Pancreas (tissue), 10 donors: Measurements from ENCODE around the gene GSS. TPM values are rescaled to one million over a fixed set of nuclear protein-coding genes. Genes with fewer than 3 reads are reported as not detected.

Source experiments
- ATAC-seq, 4 donors: fragments of 200-7000 bp; cut with Tn5 transposase; one replicate each; pipeline versions ENCODE4 v1.8.0 to v1.9.1; 2020; ENCODE audit warnings: mild to moderate bottlenecking in 4 of 4, moderate library complexity in 4 of 4
- DNase-seq, 6 donors: peaks; one replicate each; pipeline ENCODE4 v3.0.0-alpha.2; 2020
- FAIRE-seq: peaks from 2 replicates; lab custom pipeline; 2012; peaks lifted over from hg19 to GRCh38; lab: Jason Lieb, UNC
- H3K27ac ChIP-seq, 4 donors: fragments of 200-600 bp; sonication (generic); 1 replicate in 3 of 4; 2 replicates in 1 of 4; pipeline versions ENCODE4 v1.5.0 to v1.8.0; 2020
- H3K27me3 ChIP-seq, 4 donors: fragments of 200-600 bp; one replicate each; pipeline ENCODE4 v1.8.0; 2021
- H3K36me3 ChIP-seq, 3 donors: fragments of 200-600 bp; sonication (generic) in 1 of 3; one replicate each; pipeline versions ENCODE4 v1.5.0 to v1.8.0; 2020 to 2021
- H3K4me1 ChIP-seq, 3 donors: fragments of 200-600 bp; one replicate each; pipeline ENCODE4 v1.8.0; 2021
- H3K4me3 ChIP-seq, 4 donors: fragments of 200-600 bp; sonication (generic) in 2 of 4; one replicate each; pipeline versions ENCODE4 v1.5.0 to v1.8.0; 2020 to 2021
- H3K9me3 ChIP-seq, 4 donors: fragments of 200-600 bp; one replicate each; pipeline ENCODE4 v1.8.0; 2021
- CTCF ChIP-seq, 4 donors: fragments of 200-600 bp; sonication (generic) in 3 of 4; IDR thresholded peaks; one replicate each; pipeline versions ENCODE4 v1.5.0 to v1.8.0; 2021; ENCODE audit warnings: antibody characterized with exemption in 4 of 4
- WGBS, 2 donors: extraction: QIAGEN DNeasy Blood & Tissue Kit; methylation state at CpG; one replicate each; pipeline ENCODE4 v1.1.7; 2013; 5-methylcytosine and 5-hydroxymethylcytosine counted together
- intact Hi-C, 3 donors: fragments of 100-400 bp; cut with DNase I; formaldehyde crosslinking; loops; one replicate each; pipeline versions ENCODE4 v1.11.1 to v1.14.2; 2022
- polyA plus RNA-seq, 2 donors: library from polyadenylated mRNA; stranded (reverse); fragments of 200-250 nt; gene quantifications; one replicate each; pipeline ENCODE4 v1.2.3, GENCODE V29; 2013
- total RNA-seq, 6 donors: library from RNA; stranded (reverse); fragmentation: NEBNext Ultra II Directional in 4 of 6; extraction: Animal tissue kit (Norgen Biotek cat#: 25700) in 4 of 6; gene quantifications; one replicate each; pipeline versions ENCODE4 v1.2.1 to v1.2.4, GENCODE V29; 2021 to 2023
- donor health status: healthy with polysubstance abuse.
- donor health status: DM: no; HTN: no; CAD: no; lungs with moderate emphysema.
- donor health status: DM: no; HTN: no; CAD: no.
- donor health status: control.
- donor health status: control.
- donor health status: Bipolar disorder and iron deficiency.
- donor health status: DM: yes; HTN: yes; CAD: no.
- donor health status: DM: no; HTN: no; CAD: no.
- donor health status: DM: no; HTN: no; CAD: no.
- donor health status: DM: yes; HTN: yes; CAD: no.

The GSS gene
- total and polyA plus RNA-seq, 8 donors, result 6.7 to 32.2 (median 14.4) TPM

- DNase-seq (peak in 1 of 6 donors; percentile 72), FAIRE-seq (no peak), ATAC-seq (no peak)
- WGBS, 2 donors, result 95 to 99% methylated on average over 25 to 26 of the region's 26 CpGs
- Histone ChIP-seq H3K36me3 (peaks cover 0 to 51% (median 17%) of the 10 kb centered on the region in 3 donors), H3K27ac (no peak overlapping the region), H3K27me3 (no peaks in the 10 kb centered on the region), H3K4me1 (no peaks in the 10 kb centered on the region), H3K9me3 (no peaks in the 10 kb centered on the region), H3K4me3 (no peak overlapping the region)
- no peak for TF ChIP-seq CTCF (IDR thresholded peaks at IDR 0.05)
- intact Hi-C loops, result no loop called here
Measured at GRCh38 chr20:34996243-34997028, 40.8 kb upstream of the GSS start.

- H3K9me3 ChIP-seq, result no peaks in the 10 kb centered on the region
- peaks cover 0 to 44% (median 11%) of the 10 kb centered on the region in 3 donors for H3K36me3 ChIP-seq
- H3K27me3 ChIP-seq, result no peaks in the 10 kb centered on the region
- H3K4me1 ChIP-seq, result no peaks in the 10 kb centered on the region
- WGBS, 2 donors, result 93 to 94% methylated on average over 7 of the region's 7 CpGs
- intact Hi-C loops, result no loop called here
- H3K4me3 ChIP-seq, result no peak overlapping the region
- DNase-seq (peak in 1 of 6 donors; percentile 37), ATAC-seq (no peak), FAIRE-seq (no peak)
- TF ChIP-seq CTCF (IDR thresholded peaks at IDR 0.05), result no peak
- no peak overlapping the region for H3K27ac ChIP-seq
Measured at GRCh38 chr20:34995696-34996095, 40.1 kb upstream of the GSS start.

- ATAC-seq, result no peak
- FAIRE-seq, result no peak
- Histone ChIP-seq H3K9me3 (no peaks in the 10 kb centered on the region), H3K27me3 (no peaks in the 10 kb centered on the region), H3K4me1 (no peaks in the 10 kb centered on the region), H3K4me3 (no peak overlapping the region), H3K27ac (no peak overlapping the region), H3K36me3 (peaks cover 0 to 39% (median 6%) of the 10 kb centered on the region in 3 donors)
- intact Hi-C loops, result no loop called here
- DNase-seq, result peak in 2 of 6 donors; percentile 17 to 62
- 90 to 94% methylated on average over 14 of the region's 14 CpGs for WGBS, 2 donors
- TF ChIP-seq CTCF (IDR thresholded peaks at IDR 0.05), result no peak
Measured at GRCh38 chr20:34995192-34995591, 39.6 kb upstream of the GSS start.

DNA sequence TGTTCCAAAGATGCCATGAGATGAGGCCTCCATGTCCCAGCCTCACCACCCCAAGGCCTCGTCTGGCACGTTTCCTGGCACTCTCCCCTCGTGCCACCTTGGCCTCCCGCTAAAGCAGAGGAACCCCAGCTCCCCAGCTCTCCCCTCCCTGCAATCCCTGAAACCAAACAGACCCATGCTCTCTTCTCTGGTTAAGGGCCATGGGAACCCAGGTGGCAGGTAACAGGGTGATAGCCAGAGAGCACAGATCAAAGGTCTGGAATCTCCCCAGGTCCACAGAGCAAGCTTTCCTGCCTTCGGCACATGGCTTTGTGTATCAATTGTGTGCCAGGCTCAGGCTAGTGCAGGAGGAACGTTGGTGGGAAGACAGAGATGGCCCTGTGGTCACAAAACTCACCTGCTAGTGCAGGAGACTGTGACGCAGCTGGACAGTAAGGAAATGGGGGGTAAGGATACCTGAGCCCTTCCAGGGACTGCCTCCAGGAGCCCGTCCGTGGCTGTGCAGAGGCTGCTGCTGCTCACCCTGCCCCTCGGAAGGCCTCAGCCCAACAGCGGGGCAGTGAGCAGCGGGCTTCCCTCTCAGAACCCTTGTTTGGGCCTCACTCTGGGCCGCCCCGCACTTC lies 39.0 kb upstream of the GSS start:
- Histone ChIP-seq H3K36me3 (peaks cover 0 to 34% (median 5%) of the 10 kb centered on the region in 3 donors), H3K27me3 (no peaks in the 10 kb centered on the region), H3K27ac (no peak overlapping the region), H3K9me3 (no peaks in the 10 kb centered on the region), H3K4me3 (no peak overlapping the region), H3K4me1 (no peaks in the 10 kb centered on the region)
- no peak for FAIRE-seq
- DNase-seq, result peak in 1 of 6 donors; percentile 41
- no peak for ATAC-seq
- intact Hi-C loops, result no loop called here
- no peak for TF ChIP-seq CTCF (IDR thresholded peaks at IDR 0.05)
- WGBS, 2 donors, result 81 to 84% methylated on average over 14 of the region's 14 CpGs
